HG03575 (cell line): ENCODE measurements around the gene ATP6V0C.
"Not testable (repeated sequence)": the region's sequence is repeated elsewhere in the genome, so short reads cannot be mapped to it uniquely, and the experiment has no call there.

Experiments used
- ATAC-seq: cut with Tn5 transposase; IDR thresholded peaks from one replicate; pipeline ENCODE4 v1.9.1; 2021; ENCODE audit not compliant: unreplicated experiment, insufficient number of reproducible peaks, low FRiP score; ENCODE audit errors: extremely low read depth

The ATP6V0C gene

GRCh38 chr16:2473999-2474876, 39.5 kb upstream of the ATP6V0C start:
- no peak for ATAC-seq

- no peak for ATAC-seq
Observed at GRCh38 chr16:2474877-2475412, 38.8 kb upstream of the ATP6V0C start, which contains the start of gene TBC1D24. Gene TBC1D24 (plus strand): TSS chr16:2475127. CDS start chr16:2496149, 21,022 bp downstream.

GRCh38 chr16:2475413-2476344, 38.1 kb upstream of the ATP6V0C start:
- ATAC-seq = no peak

GRCh38 chr16:2476345-2476720, 37.4 kb upstream of the ATP6V0C start:
- no peak for ATAC-seq

GRCh38 chr16:2476741-2477140, 37.0 kb upstream of the ATP6V0C start:
- ATAC-seq = no peak

GRCh38 chr16:2477327-2477726, 36.4 kb upstream of the ATP6V0C start:
- ATAC-seq = no peak

GRCh38 chr16:2478279-2478678, 35.5 kb upstream of the ATP6V0C start:
- no peak for ATAC-seq

- ATAC-seq = not testable (repeated sequence)
Observed at GRCh38 chr16:2479996-2480395, 33.8 kb upstream of the ATP6V0C start.

GRCh38 chr16:2480948-2481347, 32.8 kb upstream of the ATP6V0C start:
- ATAC-seq = no peak

- no peak for ATAC-seq
Observed at GRCh38 chr16:2481676-2482075, 32.1 kb upstream of the ATP6V0C start.

GRCh38 chr16:2482249-2482648, 31.5 kb upstream of the ATP6V0C start:
- ATAC-seq = no peak

GRCh38 chr16:2482708-2483534, 30.8 kb upstream of the ATP6V0C start:
- no peak for ATAC-seq

GRCh38 chr16:2483939-2484897, 29.5 kb upstream of the ATP6V0C start:
- no peak for ATAC-seq

- ATAC-seq = no peak
Observed at GRCh38 chr16:2484898-2485508, 28.7 kb upstream of the ATP6V0C start.

- ATAC-seq = no peak
Observed at GRCh38 chr16:2485811-2486507, 27.8 kb upstream of the ATP6V0C start.

GRCh38 chr16:2486645-2487516, 26.9 kb upstream of the ATP6V0C start:
- ATAC-seq = no peak
